ENCODE measurements around the gene ADIG.
"Not testable (repeated sequence)": the region's sequence is repeated elsewhere in the genome, so short reads cannot be mapped to it uniquely, and the experiment has no call there.

The ADIG gene

GRCh38 chr20:38573413-38573812, 7.6 kb upstream of the ADIG start:
- no peak for DNase-seq

GRCh38 chr20:38579219-38579910, 1.6 kb upstream of the ADIG start:
- DNase-seq: no peak

- DNase-seq: no peak
These were observed 1.1 kb upstream of the ADIG start for GRCh38 chr20:38579921-38580320.

GRCh38 chr20:38581830-38582358, 897 bp downstream of the ADIG start:
- no peak for DNase-seq

DNA sequence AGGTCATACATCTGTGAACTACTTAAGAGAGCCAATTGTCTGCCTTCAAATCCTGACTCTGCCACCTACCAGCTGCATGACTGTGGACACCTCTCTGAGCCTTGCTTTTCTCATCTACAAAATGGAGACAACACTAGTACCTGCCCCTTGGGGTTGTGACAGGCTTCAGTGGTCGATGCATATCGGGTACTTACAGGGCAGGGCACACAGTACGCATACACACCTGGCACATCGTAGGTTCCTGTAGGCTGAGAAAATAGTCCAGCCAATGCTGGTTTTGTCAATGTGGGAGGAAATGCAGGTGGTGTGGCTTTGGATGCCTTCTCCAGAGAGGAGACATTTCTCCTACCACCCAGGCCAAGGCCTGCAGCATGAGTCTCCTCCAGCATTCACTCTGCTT, 2.3 kb downstream of the ADIG start:
- no peak for DNase-seq

- no peak for DNase-seq
These were observed 3.2 kb downstream of the ADIG start for GRCh38 chr20:38584099-38584763.

GRCh38 chr20:38585404-38586180, 4.6 kb downstream of the ADIG start:
- no peak for DNase-seq

GRCh38 chr20:38586181-38586525, 5.2 kb downstream of the ADIG start:
- no peak for DNase-seq

GRCh38 chr20:38588303-38588702, 7.3 kb downstream of the ADIG start:
- no peak for DNase-seq

GRCh38 chr20:38589351-38589750, 8.4 kb downstream of the ADIG start:
- DNase-seq: no peak

DNA sequence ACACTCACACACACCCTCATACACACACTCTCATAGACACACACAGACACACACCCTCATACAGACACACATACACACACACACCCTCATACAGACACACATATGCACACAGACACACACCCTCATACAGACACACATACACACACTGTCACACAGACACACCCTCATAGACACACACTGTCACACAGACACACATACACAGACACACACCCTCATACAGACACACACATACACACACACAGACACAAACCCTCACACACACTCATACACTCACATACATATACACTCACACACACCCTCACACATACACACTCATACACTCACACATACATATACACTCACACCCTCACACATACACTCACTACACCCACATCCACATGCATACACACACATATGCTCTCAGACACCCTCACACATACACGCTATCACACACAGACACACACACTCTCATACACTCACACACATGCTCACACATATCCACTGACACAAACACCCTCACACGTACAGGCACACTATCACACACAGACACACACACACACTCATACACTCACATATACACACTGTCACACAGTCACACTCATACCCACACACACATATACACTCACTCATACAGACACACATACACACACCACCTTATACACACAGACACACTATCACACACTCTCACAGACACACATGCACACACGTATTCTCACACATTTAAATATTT, 9.1 kb downstream of the ADIG start:
- no peak for DNase-seq

- no peak for DNase-seq
These were observed 9.9 kb downstream of the ADIG start for GRCh38 chr20:38590676-38591473.

- no peak for DNase-seq
These were observed 10.7 kb downstream of the ADIG start for GRCh38 chr20:38591474-38592410.

- DNase-seq: not testable (repeated sequence)
These were observed 11.4 kb downstream of the ADIG start for GRCh38 chr20:38592411-38592790.

GRCh38 chr20:38594281-38594680, 13.3 kb downstream of the ADIG start:
- DNase-seq: not testable (repeated sequence)

- DNase-seq: not testable (repeated sequence)
These were observed 14.9 kb downstream of the ADIG start for GRCh38 chr20:38595886-38596285.

- DNase-seq: no peak
These were observed 18.4 kb downstream of the ADIG start for GRCh38 chr20:38599410-38599882.

GRCh38 chr20:38600057-38600456, 19.1 kb downstream of the ADIG start:
- DNase-seq: no peak

- DNase-seq: no peak
These were observed 20.5 kb downstream of the ADIG start, which contains the start of gene ARHGAP40 for GRCh38 chr20:38601216-38602184. TSS of gene ARHGAP40 (plus strand) at chr20:38601809.

DNA sequence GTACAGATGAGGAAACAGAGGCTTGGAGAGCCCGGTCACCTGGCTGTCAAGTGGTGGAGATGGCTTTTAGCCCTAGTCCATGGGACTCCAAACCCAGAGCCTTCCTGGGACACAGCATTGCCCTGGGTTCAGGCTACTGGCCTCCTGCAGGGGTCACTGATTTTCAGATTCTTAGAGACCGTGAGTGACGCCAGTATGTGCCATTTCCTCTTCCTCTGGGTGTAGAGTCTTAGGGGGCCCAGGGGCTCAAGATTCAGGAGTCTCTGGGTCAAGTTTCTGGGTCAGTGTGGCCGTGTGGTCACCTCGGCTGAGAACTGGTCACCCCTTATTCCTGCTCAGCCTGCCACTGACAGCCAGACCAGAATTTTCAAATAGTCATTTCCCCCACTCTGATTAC, 21.2 kb downstream of the ADIG start:
- DNase-seq: no peak
